Measurements from ENCODE around the gene MTX3.

MTX3 gene, protein sequence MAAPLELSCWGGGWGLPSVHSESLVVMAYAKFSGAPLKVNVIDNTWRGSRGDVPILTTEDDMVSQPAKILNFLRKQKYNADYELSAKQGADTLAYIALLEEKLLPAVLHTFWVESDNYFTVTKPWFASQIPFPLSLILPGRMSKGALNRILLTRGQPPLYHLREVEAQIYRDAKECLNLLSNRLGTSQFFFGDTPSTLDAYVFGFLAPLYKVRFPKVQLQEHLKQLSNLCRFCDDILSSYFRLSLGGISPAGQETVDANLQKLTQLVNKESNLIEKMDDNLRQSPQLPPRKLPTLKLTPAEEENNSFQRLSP

DNA sequence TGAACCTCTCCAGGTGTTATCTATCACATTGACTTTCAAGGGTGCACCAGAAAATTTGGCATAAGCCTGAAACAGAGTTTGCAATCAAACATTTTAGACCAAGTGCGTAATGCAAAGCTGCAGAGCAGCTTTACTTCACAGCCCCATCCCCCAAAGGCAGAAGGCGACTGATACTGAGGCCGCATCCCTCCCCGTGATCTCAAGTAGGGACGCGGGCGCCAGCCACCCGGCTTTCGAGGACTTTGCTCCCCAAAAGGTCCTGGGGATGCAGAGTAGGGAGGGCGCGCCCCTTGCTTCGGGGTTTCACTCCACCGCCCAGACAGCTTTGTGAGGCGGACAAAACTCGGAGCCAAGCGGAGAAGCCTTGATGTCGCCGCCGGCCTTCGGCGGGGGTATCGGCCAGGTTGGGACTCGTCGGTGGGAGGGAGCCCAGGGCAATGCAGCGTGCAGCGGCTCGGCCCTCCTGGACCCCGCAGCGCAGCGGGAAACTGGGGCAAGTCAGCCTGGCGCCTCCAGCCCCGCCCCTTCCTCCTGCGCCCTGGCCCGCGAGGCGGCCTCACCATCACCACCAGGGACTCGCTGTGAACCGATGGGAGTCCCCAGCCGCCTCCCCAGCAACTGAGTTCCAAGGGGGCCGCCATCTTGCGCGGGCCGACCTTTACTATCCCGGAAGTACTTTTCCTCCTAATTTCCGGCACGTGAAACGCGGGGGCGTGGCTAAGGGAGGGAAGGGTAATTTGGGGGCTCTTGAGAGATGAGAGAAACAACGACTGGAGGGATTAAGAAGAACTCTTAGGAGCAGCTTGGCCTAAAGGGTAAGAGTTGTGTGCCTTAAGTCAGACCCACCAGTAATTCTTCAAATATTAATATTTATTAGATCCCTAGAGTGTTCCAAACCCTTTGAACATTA, at the start of gene MTX3:
Gene MTX3 (minus strand): TSS at position 665 of the 910 bp plus-strand sequence. CDS start 24 bp downstream, at position 641.
- H3K36me3 ChIP-seq (ENCODE audit: control insufficient read depth in 1 of 2, insufficient read depth in 2 of 2, low read length in 2 of 2) = peaks cover 10 to 23% of the 10 kb centered on the region in 2 donors
- H3K4me3 ChIP-seq (ENCODE audit: low read depth in 1 of 2, low read length in 2 of 2) = peak within 1 kb of the TSS; percentile 77 to 94
- H3K9me3 ChIP-seq (ENCODE audit: control insufficient read depth in 1 of 2, low read length in 2 of 2) = no peaks in the 10 kb centered on the region
- H3K27me3 ChIP-seq (ENCODE audit: control insufficient read depth in 1 of 2, insufficient read depth in 2 of 2, low read length in 2 of 2) = no peaks in the 10 kb centered on the region
- H3K4me1 ChIP-seq (ENCODE audit: control insufficient read depth in 1 of 2, insufficient read depth in 2 of 2, low read length in 2 of 2) = peaks cover 7 to 16% of the 10 kb centered on the region in 2 donors
- peak within 1 kb of the TSS; percentile 40 to 75 for H3K9ac ChIP-seq (ENCODE audit: low read depth in 1 of 2, low read length in 2 of 2)
- H3K27ac ChIP-seq (ENCODE audit: low read depth, low read length) = peak within 1 kb of the TSS; percentile 47

DNA sequence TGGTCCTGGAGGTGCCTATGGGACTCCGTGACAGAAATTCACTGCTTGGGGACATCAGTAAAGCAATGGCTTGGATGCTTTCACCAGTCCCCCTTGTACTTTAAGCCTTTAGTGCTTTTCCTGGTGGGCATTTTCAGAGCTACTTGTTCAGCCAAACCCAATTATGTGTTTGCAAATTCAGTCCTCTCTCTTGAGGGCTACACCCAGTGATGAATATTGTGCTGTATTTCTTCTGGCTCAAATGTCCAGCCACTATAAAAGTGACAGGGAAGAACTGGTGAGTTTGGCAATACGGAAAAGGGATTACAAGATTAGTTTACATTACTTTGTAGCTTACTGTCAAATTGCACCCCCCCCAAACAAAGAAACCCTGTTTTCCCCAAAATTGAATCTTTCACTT, 48.6 kb upstream of the MTX3 start:
- Histone ChIP-seq H3K27me3 (ENCODE audit: control insufficient read depth in 1 of 2, insufficient read depth in 2 of 2, low read length in 2 of 2) (peaks cover 24 to 37% of the 10 kb centered on the region in 2 donors), H3K36me3 (ENCODE audit: control insufficient read depth in 1 of 2, insufficient read depth in 2 of 2, low read length in 2 of 2) (no peaks in the 10 kb centered on the region), H3K4me3 (ENCODE audit: low read depth in 1 of 2, low read length in 2 of 2) (no peak overlapping the region), H3K27ac (ENCODE audit: low read depth, low read length) (no peak overlapping the region), H3K9me3 (ENCODE audit: control insufficient read depth in 1 of 2, low read length in 2 of 2) (no peaks in the 10 kb centered on the region), H3K4me1 (ENCODE audit: control insufficient read depth in 1 of 2, insufficient read depth in 2 of 2, low read length in 2 of 2) (no peaks in the 10 kb centered on the region), H3K9ac (ENCODE audit: low read depth in 1 of 2, low read length in 2 of 2) (no peak overlapping the region)

DNA sequence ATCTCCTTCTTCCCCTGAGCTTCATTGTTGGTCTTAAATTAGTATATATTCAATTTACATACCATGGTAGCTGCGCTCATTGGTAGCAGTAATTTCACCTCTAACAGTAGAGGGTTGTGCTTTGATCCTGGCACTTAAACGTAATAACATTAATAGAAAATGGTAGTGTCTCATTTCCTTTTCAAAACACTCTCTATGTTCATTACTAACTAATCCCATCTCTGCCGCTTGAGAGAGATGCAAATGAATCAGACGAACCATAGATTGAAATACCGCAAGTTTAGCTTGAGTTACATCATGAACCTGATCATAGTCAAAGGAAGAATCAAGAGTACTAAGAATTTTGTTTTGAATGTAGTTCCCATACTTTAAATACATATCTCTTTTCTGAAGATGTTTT, 46.3 kb upstream of the MTX3 start:
- H3K9ac ChIP-seq (ENCODE audit: low read depth in 1 of 2, low read length in 2 of 2) = no peak overlapping the region
- H3K27ac ChIP-seq (ENCODE audit: low read depth, low read length) = no peak overlapping the region
- peaks cover 40 to 54% of the 10 kb centered on the region in 2 donors for H3K27me3 ChIP-seq (ENCODE audit: control insufficient read depth in 1 of 2, insufficient read depth in 2 of 2, low read length in 2 of 2)
- H3K4me3 ChIP-seq (ENCODE audit: low read depth in 1 of 2, low read length in 2 of 2) = no peak overlapping the region
- no peaks in the 10 kb centered on the region for H3K4me1 ChIP-seq (ENCODE audit: control insufficient read depth in 1 of 2, insufficient read depth in 2 of 2, low read length in 2 of 2)
- H3K9me3 ChIP-seq (ENCODE audit: control insufficient read depth in 1 of 2, low read length in 2 of 2) = no peaks in the 10 kb centered on the region
- H3K36me3 ChIP-seq (ENCODE audit: control insufficient read depth in 1 of 2, insufficient read depth in 2 of 2, low read length in 2 of 2) = no peaks in the 10 kb centered on the region

DNA sequence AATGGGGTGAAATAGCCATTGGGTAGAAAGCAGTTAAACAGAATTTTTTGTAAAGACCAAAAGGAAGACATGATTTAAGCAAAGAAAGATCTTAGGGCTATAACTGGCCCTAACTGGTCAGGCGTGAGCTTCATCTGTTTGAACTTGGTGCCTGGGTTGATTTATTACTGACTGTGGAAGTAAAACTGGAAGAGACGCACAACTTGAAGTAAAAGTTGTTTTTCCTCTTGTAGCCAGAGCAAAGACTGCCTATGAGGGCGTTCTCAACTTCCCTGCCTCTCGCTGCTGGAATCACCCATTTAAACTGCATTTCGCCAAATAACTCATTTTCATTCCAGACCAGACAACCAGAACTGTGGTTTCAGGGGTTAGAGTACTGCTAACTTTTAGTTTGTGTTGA, 45.6 kb upstream of the MTX3 start:
- Histone ChIP-seq H3K4me1 (ENCODE audit: control insufficient read depth in 1 of 2, insufficient read depth in 2 of 2, low read length in 2 of 2) (no peaks in the 10 kb centered on the region), H3K27ac (ENCODE audit: low read depth, low read length) (no peak overlapping the region), H3K9ac (ENCODE audit: low read depth in 1 of 2, low read length in 2 of 2) (no peak overlapping the region), H3K9me3 (ENCODE audit: control insufficient read depth in 1 of 2, low read length in 2 of 2) (no peaks in the 10 kb centered on the region), H3K27me3 (ENCODE audit: control insufficient read depth in 1 of 2, insufficient read depth in 2 of 2, low read length in 2 of 2) (peaks cover 41 to 54% of the 10 kb centered on the region in 2 donors), H3K36me3 (ENCODE audit: control insufficient read depth in 1 of 2, insufficient read depth in 2 of 2, low read length in 2 of 2) (no peaks in the 10 kb centered on the region), H3K4me3 (ENCODE audit: low read depth in 1 of 2, low read length in 2 of 2) (no peak overlapping the region)

DNA sequence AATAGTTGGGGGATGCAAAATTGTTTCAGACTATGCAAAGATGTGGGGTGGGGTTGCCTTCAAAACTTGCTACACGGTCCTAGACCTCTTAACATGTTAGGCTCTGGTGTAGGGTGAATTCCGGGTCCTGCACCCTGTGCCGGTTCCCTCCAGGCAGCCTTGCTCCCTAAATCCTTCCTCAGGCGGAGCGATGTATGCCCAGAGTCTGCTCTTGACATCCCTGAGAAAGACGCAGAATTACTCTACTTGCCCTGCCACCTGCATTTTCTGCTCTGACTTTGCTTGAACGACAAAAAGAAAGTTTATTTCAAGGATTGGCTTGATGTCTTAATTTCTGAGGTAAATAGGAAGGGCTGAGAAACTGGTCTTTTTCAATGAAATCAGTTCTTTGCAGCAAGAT, 44.8 kb upstream of the MTX3 start:
- H3K4me1 ChIP-seq (ENCODE audit: control insufficient read depth in 1 of 2, insufficient read depth in 2 of 2, low read length in 2 of 2) = no peaks in the 10 kb centered on the region
- no peak overlapping the region for H3K27ac ChIP-seq (ENCODE audit: low read depth, low read length)
- H3K9me3 ChIP-seq (ENCODE audit: control insufficient read depth in 1 of 2, low read length in 2 of 2) = no peaks in the 10 kb centered on the region
- peaks cover 41 to 54% of the 10 kb centered on the region in 2 donors for H3K27me3 ChIP-seq (ENCODE audit: control insufficient read depth in 1 of 2, insufficient read depth in 2 of 2, low read length in 2 of 2)
- H3K36me3 ChIP-seq (ENCODE audit: control insufficient read depth in 1 of 2, insufficient read depth in 2 of 2, low read length in 2 of 2) = no peaks in the 10 kb centered on the region
- H3K4me3 ChIP-seq (ENCODE audit: low read depth in 1 of 2, low read length in 2 of 2) = no peak overlapping the region
- no peak overlapping the region for H3K9ac ChIP-seq (ENCODE audit: low read depth in 1 of 2, low read length in 2 of 2)

DNA sequence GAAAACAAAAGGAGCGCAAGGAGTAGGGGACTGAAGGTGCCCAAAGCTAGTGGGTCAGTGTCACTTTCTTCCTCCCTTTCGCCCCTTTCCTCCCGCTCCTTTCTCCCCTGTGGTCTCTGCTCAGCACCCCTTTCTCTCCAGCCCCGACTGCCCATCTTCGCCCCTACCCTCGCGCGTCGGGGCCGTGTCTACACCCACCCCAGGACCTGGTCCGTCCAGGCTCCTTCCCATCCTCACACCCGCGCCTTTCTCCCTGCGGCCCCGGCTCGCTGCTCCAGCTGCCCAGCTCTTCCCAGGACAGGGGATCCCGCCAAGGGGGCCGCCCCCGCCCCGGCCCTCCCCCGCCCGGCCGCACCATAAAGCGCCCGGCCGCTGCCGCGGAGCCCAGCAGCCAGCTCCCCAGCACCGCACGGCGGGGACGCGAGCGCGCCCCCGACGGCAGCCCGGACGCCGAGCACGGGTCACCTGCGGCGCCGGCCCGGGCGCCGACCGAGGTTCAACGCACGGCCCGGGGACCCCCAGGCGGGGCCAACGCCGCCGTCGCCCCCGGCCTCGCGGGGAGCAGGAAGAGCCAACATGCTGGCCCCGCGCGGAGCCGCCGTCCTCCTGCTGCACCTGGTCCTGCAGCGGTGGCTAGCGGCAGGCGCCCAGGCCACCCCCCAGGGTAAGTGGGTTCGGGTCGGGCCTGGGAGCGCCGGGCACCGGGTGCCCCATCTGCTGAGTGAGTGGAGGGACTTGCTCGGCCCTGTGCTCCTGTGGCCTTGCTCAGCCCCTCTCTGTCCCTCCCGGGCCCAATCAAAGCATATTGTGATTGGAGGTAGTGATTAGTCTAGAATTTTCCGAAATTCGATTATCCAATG, 44.1 kb upstream of the MTX3 start, which contains the start of gene THBS4:
Gene THBS4 (plus strand): TSS at position 387 of the 860 bp plus-strand sequence. CDS start 190 bp downstream, at position 577.
- no peak within 1 kb of the TSS for H3K4me3 ChIP-seq (ENCODE audit: low read depth in 1 of 2, low read length in 2 of 2)
- H3K27me3 ChIP-seq (ENCODE audit: control insufficient read depth in 1 of 2, insufficient read depth in 2 of 2, low read length in 2 of 2) = peaks cover 41 to 54% of the 10 kb centered on the region in 2 donors
- H3K36me3 ChIP-seq (ENCODE audit: control insufficient read depth in 1 of 2, insufficient read depth in 2 of 2, low read length in 2 of 2) = no peaks in the 10 kb centered on the region
- no peak within 1 kb of the TSS for H3K27ac ChIP-seq (ENCODE audit: low read depth, low read length)
- H3K9ac ChIP-seq (ENCODE audit: low read depth in 1 of 2, low read length in 2 of 2) = no peak within 1 kb of the TSS
- no peaks in the 10 kb centered on the region for H3K9me3 ChIP-seq (ENCODE audit: control insufficient read depth in 1 of 2, low read length in 2 of 2)
- H3K4me1 ChIP-seq (ENCODE audit: control insufficient read depth in 1 of 2, insufficient read depth in 2 of 2, low read length in 2 of 2) = no peaks in the 10 kb centered on the region

DNA sequence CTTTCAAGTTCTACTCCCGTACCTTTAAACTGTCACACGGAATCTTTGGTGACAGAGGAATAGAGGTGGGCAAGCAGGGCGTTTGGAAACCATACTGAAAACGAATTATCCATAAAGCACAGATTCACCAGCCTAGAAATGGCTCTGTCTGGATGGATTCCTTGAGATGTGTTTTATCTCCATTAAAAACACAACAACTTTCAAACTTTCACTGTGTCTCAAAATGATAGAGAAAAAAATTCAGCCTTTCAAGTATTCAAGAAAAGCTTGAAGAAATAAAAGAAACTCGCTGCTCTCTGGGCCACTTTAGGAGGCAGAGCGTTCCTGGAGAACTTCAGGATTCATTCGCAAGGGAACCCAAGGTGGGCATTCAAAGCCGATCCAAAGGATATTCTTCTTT, 43.5 kb upstream of the MTX3 start:
- H3K27ac ChIP-seq (ENCODE audit: low read depth, low read length) = no peak overlapping the region
- H3K9ac ChIP-seq (ENCODE audit: low read depth in 1 of 2, low read length in 2 of 2) = no peak overlapping the region
- H3K27me3 ChIP-seq (ENCODE audit: control insufficient read depth in 1 of 2, insufficient read depth in 2 of 2, low read length in 2 of 2) = peaks cover 40 to 50% of the 10 kb centered on the region in 2 donors
- H3K36me3 ChIP-seq (ENCODE audit: control insufficient read depth in 1 of 2, insufficient read depth in 2 of 2, low read length in 2 of 2) = no peaks in the 10 kb centered on the region
- no peaks in the 10 kb centered on the region for H3K4me1 ChIP-seq (ENCODE audit: control insufficient read depth in 1 of 2, insufficient read depth in 2 of 2, low read length in 2 of 2)
- no peaks in the 10 kb centered on the region for H3K9me3 ChIP-seq (ENCODE audit: control insufficient read depth in 1 of 2, low read length in 2 of 2)
- H3K4me3 ChIP-seq (ENCODE audit: low read depth in 1 of 2, low read length in 2 of 2) = no peak overlapping the region

DNA sequence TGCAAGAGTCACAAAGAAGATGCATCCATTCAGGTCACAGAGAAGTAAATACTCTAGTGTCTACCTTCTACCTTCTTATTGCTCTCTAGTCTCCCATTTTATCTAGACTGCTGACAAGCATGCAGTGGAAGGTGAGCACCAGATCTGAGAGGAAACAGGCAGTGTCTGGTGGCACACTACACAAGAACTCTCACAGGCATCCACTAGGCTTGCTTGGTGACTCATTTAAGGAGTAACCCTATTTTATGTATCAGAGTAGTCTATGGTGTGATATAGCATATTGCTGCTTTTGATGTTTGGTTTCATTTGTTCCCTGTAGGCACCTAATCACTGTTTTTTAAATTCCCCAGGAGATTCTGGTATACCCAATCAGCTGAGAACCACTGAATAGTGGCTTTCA, 42.5 kb upstream of the MTX3 start:
- Histone ChIP-seq H3K4me1 (ENCODE audit: control insufficient read depth in 1 of 2, insufficient read depth in 2 of 2, low read length in 2 of 2) (no peaks in the 10 kb centered on the region), H3K36me3 (ENCODE audit: control insufficient read depth in 1 of 2, insufficient read depth in 2 of 2, low read length in 2 of 2) (no peaks in the 10 kb centered on the region), H3K9me3 (ENCODE audit: control insufficient read depth in 1 of 2, low read length in 2 of 2) (no peaks in the 10 kb centered on the region), H3K9ac (ENCODE audit: low read depth in 1 of 2, low read length in 2 of 2) (no peak overlapping the region), H3K27ac (ENCODE audit: low read depth, low read length) (no peak overlapping the region), H3K27me3 (ENCODE audit: control insufficient read depth in 1 of 2, insufficient read depth in 2 of 2, low read length in 2 of 2) (peaks cover 35 to 47% of the 10 kb centered on the region in 2 donors), H3K4me3 (ENCODE audit: low read depth in 1 of 2, low read length in 2 of 2) (no peak overlapping the region)

DNA sequence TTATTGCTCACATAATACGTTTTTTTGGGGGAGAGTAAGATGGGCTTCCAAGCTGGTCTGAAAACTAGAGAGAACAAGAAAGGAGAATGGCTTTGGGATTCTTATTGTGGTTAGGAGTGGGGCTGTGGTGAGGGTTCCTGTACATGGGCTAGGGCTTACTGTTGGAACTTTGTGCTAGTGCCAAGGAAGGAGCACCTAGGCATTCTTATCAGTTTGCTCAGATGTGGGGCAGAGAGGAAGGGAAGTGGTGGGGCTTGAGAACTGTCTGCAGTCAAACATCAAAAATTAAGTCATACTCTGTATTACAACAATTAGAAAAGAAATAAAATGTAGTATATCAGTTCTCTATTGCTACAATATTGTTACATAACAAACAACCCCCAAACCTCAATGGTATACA, 40.0 kb upstream of the MTX3 start:
- no peaks in the 10 kb centered on the region for H3K4me1 ChIP-seq (ENCODE audit: control insufficient read depth in 1 of 2, insufficient read depth in 2 of 2, low read length in 2 of 2)
- H3K27me3 ChIP-seq (ENCODE audit: control insufficient read depth in 1 of 2, insufficient read depth in 2 of 2, low read length in 2 of 2) = peaks cover 28 to 29% of the 10 kb centered on the region in 2 donors
- H3K4me3 ChIP-seq (ENCODE audit: low read depth in 1 of 2, low read length in 2 of 2) = no peak overlapping the region

More for the DNA sequence above, 40.0 kb upstream of the MTX3 start:
- Histone ChIP-seq H3K9ac (ENCODE audit: low read depth in 1 of 2, low read length in 2 of 2) (no peak overlapping the region), H3K9me3 (ENCODE audit: control insufficient read depth in 1 of 2, low read length in 2 of 2) (no peaks in the 10 kb centered on the region), H3K27ac (ENCODE audit: low read depth, low read length) (no peak overlapping the region), H3K36me3 (ENCODE audit: control insufficient read depth in 1 of 2, insufficient read depth in 2 of 2, low read length in 2 of 2) (no peaks in the 10 kb centered on the region)

Measured in duodenal mucosa (tissue), 2 donors.